ENCODE data around the gene ANKRD40CL.

GRCh38 chr17:50728881-50729765 lies 38.2 kb downstream of the ANKRD40CL start:
- TF ChIP-seq CTCF (conservative IDR thresholded peaks at IDR 0.05; ENCODE audit: low read length) (no peak), EZH2phosphoT487 (IDR thresholded peaks at IDR 0.05; ENCODE audit: borderline replicate concordance) (no peak)
